ENCODE measurements around the gene CMBL. TPM values are rescaled to one million over a fixed set of nuclear protein-coding genes. Genes with fewer than 3 reads are reported as not detected.

The CMBL gene
- polyA plus RNA-seq, 3 donors = 0.39 to 5.4 TPM; not detected in 1

DNA sequence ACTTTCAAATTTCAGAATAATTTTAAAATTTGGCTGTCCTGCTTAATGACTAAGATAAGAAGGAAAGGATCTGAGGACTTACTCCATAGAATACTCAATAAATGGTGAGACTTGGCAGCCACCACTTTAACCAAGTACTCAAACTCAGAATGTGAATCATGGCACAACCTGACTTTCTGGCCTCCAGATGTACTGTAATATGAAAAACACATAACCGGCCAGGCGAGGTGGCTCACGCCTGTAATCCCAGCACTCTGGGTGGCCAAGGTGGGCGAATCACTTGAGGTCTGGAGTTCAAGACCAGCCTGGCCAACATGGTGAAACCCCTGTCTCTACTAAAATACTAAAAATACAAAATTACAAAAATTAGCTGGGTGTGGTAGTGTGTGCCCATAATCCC, 35.8 kb upstream of the CMBL start:
- Mint-ChIP-seq H3K36me3 (no peaks in the 10 kb centered on the region), H3K4me3 (no peak overlapping the region), H3K27ac (no peak overlapping the region), H3K9me3 (no peaks in the 10 kb centered on the region), H3K4me1 (no peaks in the 10 kb centered on the region), H3K27me3 (ENCODE audit: low read depth in 3 of 3) (peaks cover 0 to 2% (median 2%) of the 10 kb centered on the region in 3 donors)
- Histone ChIP-seq H3K4me2 (replicated peaks; ENCODE audit: extremely low read depth, low read length, poor library complexity, severe bottlenecking) (no peak overlapping the region), H3K9me3 (replicated peaks in 1 of 2; ENCODE audit: control insufficient read depth in 1 of 2, insufficient read depth in 1 of 2, low read length in 2 of 2) (no peaks in the 10 kb centered on the region), H2AFZ (ENCODE audit: insufficient read depth, low read depth, low read length, poor library complexity, severe bottlenecking) (no peak overlapping the region), H3K36me3 (replicated peaks in 1 of 2; ENCODE audit: control insufficient read depth in 1 of 2, insufficient read depth in 2 of 2, low read length in 2 of 2) (no peaks in the 10 kb centered on the region), H3K4me3 (replicated peaks in 1 of 3; ENCODE audit: low read depth in 2 of 3, low read length in 3 of 3) (no peak overlapping the region), H3K27me3 (ENCODE audit: control insufficient read depth in 2 of 2, insufficient read depth in 2 of 2, low read length in 2 of 2) (no peaks in the 10 kb centered on the region), H3K4me1 (ENCODE audit: control insufficient read depth in 1 of 2, insufficient read depth in 2 of 2, low read length in 2 of 2) (no peaks in the 10 kb centered on the region), H3K9ac (ENCODE audit: insufficient read depth, low read length, poor library complexity, severe bottlenecking) (no peak overlapping the region), H4K20me1 (ENCODE audit: insufficient read depth, low read length) (no peaks in the 10 kb centered on the region), H3K27ac (ENCODE audit: low read depth in 1 of 2, low read length in 2 of 2) (no peak overlapping the region), H3K79me2 (ENCODE audit: insufficient read depth, low read length) (no peaks in the 10 kb centered on the region)
- no CpG with 5 or more reads among the region's 4 CpGs for WGBS (ENCODE audit: insufficient coverage)
- DNase-seq = no peak
- no peak for TF ChIP-seq CTCF (IDR thresholded peaks at IDR 0.05)
- intact Hi-C loops (cut with micrococcal nuclease) = no loop called here

GRCh38 chr5:10339958-10340357, 32.3 kb upstream of the CMBL start:
- 70% methylated on average over 3 of the region's 3 CpGs for WGBS (ENCODE audit: insufficient coverage)
- Histone ChIP-seq H3K4me2 (replicated peaks; ENCODE audit: extremely low read depth, low read length, poor library complexity, severe bottlenecking) (no peak overlapping the region), H3K36me3 (replicated peaks in 1 of 2; ENCODE audit: control insufficient read depth in 1 of 2, insufficient read depth in 2 of 2, low read length in 2 of 2) (no peaks in the 10 kb centered on the region), H3K9me3 (replicated peaks in 1 of 2; ENCODE audit: control insufficient read depth in 1 of 2, insufficient read depth in 1 of 2, low read length in 2 of 2) (no peaks in the 10 kb centered on the region), H3K79me2 (ENCODE audit: insufficient read depth, low read length) (no peaks in the 10 kb centered on the region), H2AFZ (ENCODE audit: insufficient read depth, low read depth, low read length, poor library complexity, severe bottlenecking) (no peak overlapping the region), H3K27me3 (ENCODE audit: control insufficient read depth in 2 of 2, insufficient read depth in 2 of 2, low read length in 2 of 2) (peaks cover 0 to 6% of the 10 kb centered on the region in 2 donors), H3K4me3 (replicated peaks in 1 of 3; ENCODE audit: low read depth in 2 of 3, low read length in 3 of 3) (no peak overlapping the region), H4K20me1 (ENCODE audit: insufficient read depth, low read length) (no peaks in the 10 kb centered on the region), H3K27ac (ENCODE audit: low read depth in 1 of 2, low read length in 2 of 2) (no peak overlapping the region), H3K4me1 (ENCODE audit: control insufficient read depth in 1 of 2, insufficient read depth in 2 of 2, low read length in 2 of 2) (no peaks in the 10 kb centered on the region), H3K9ac (ENCODE audit: insufficient read depth, low read length, poor library complexity, severe bottlenecking) (no peak overlapping the region)
- Mint-ChIP-seq H3K27ac (peak overlapping the region in 1 of 7 donors; percentile 9), H3K4me3 (no peak overlapping the region), H3K4me1 (peaks cover 1% of the 10 kb centered on the region), H3K9me3 (no peaks in the 10 kb centered on the region), H3K27me3 (ENCODE audit: low read depth in 3 of 3) (peaks cover 2 to 6% (median 2%) of the 10 kb centered on the region in 3 donors), H3K36me3 (no peaks in the 10 kb centered on the region)
- TF ChIP-seq CTCF (IDR thresholded peaks at IDR 0.05) = no peak
- DNase-seq = no peak
- intact Hi-C loops (cut with micrococcal nuclease) = no loop called here
